Nephron (organoid): ENCODE results near the gene TMPRSS3.
A peak's percentile ranks its signal among the peaks of the same experiment; 100 is the strongest.

Source experiments
- H3K27ac Mint-ChIP-seq, 3 experiments: 2 replicates each; pipeline ENCODE4 v1.8.0; 2020; ENCODE audit warnings: mixed read lengths in 3 of 3, mild to moderate bottlenecking in 2 of 3, moderate library complexity in 1 of 3
- H3K27me3 Mint-ChIP-seq: 2 replicates; pipeline ENCODE4 v1.8.0; 2021; ENCODE audit warnings: low read depth, mild to moderate bottlenecking, moderate library complexity, mixed read lengths
- H3K36me3 Mint-ChIP-seq: 2 replicates; pipeline ENCODE4 v1.8.0; 2020; ENCODE audit warnings: low read depth, mixed read lengths
- H3K4me1 Mint-ChIP-seq: 2 replicates; pipeline ENCODE4 v1.8.0; 2020; ENCODE audit warnings: mixed read lengths
- H3K4me3 Mint-ChIP-seq, 3 experiments: 2 replicates each; pipeline ENCODE4 v1.8.0; 2020; ENCODE audit warnings: mild to moderate bottlenecking in 3 of 3, mixed read lengths in 3 of 3, moderate library complexity in 2 of 3
- H3K9me3 Mint-ChIP-seq: 2 replicates; pipeline ENCODE4 v1.8.0; 2020; ENCODE audit warnings: mixed read lengths
- CTCF ChIP-seq, 3 experiments: fragments of 200-600 bp; sonication (generic); IDR thresholded peaks; one replicate each; pipeline ENCODE4 v1.5.0; 2021; ENCODE audit warnings: antibody characterized with exemption in 3 of 3; ENCODE audit not compliant: unreplicated experiment in 3 of 3

Gene TMPRSS3

GRCh38 chr21:42384989-42385388 is 10.9 kb downstream of the TMPRSS3 start:
- TF ChIP-seq CTCF (IDR thresholded peaks at IDR 0.05; ENCODE audit: unreplicated experiment in 3 of 3), result no peak
- no peak overlapping the region for H3K4me3 Mint-ChIP-seq
- H3K36me3 Mint-ChIP-seq, result no peaks in the 10 kb centered on the region
- H3K27ac Mint-ChIP-seq, result no peak overlapping the region
- H3K4me1 Mint-ChIP-seq, result peaks cover 27% of the 10 kb centered on the region
- H3K9me3 Mint-ChIP-seq, result peaks cover 18% of the 10 kb centered on the region
- H3K27me3 Mint-ChIP-seq, result peaks cover 15% of the 10 kb centered on the region

GRCh38 chr21:42384156-42384945 is 11.5 kb downstream of the TMPRSS3 start:
- Mint-ChIP-seq H3K27ac (no peak overlapping the region), H3K9me3 (peaks cover 18% of the 10 kb centered on the region), H3K4me3 (no peak overlapping the region), H3K4me1 (peaks cover 22% of the 10 kb centered on the region), H3K36me3 (no peaks in the 10 kb centered on the region), H3K27me3 (peaks cover 15% of the 10 kb centered on the region)
- TF ChIP-seq CTCF (IDR thresholded peaks at IDR 0.05; ENCODE audit: unreplicated experiment in 3 of 3), result no peak

GRCh38 chr21:42383331-42383730 is 12.5 kb downstream of the TMPRSS3 start:
- H3K36me3 Mint-ChIP-seq, result no peaks in the 10 kb centered on the region
- H3K27ac Mint-ChIP-seq, result no peak overlapping the region
- no peak overlapping the region for H3K4me3 Mint-ChIP-seq
- peaks cover 18% of the 10 kb centered on the region for H3K9me3 Mint-ChIP-seq
- no peak for TF ChIP-seq CTCF (IDR thresholded peaks at IDR 0.05; ENCODE audit: unreplicated experiment in 3 of 3)
- peaks cover 20% of the 10 kb centered on the region for H3K27me3 Mint-ChIP-seq
- peaks cover 17% of the 10 kb centered on the region for H3K4me1 Mint-ChIP-seq

GRCh38 chr21:42382915-42383314 is 12.9 kb downstream of the TMPRSS3 start:
- Mint-ChIP-seq H3K36me3 (no peaks in the 10 kb centered on the region), H3K4me1 (peaks cover 14% of the 10 kb centered on the region), H3K4me3 (no peak overlapping the region), H3K9me3 (peaks cover 18% of the 10 kb centered on the region), H3K27ac (no peak overlapping the region), H3K27me3 (peaks cover 23% of the 10 kb centered on the region)
- no peak for TF ChIP-seq CTCF (IDR thresholded peaks at IDR 0.05; ENCODE audit: unreplicated experiment in 3 of 3)

- Mint-ChIP-seq H3K36me3 (no peaks in the 10 kb centered on the region), H3K27me3 (peaks cover 22% of the 10 kb centered on the region), H3K9me3 (peaks cover 18% of the 10 kb centered on the region), H3K27ac (no peak overlapping the region), H3K4me3 (no peak overlapping the region), H3K4me1 (no peaks in the 10 kb centered on the region)
- peak; percentile 22 to 42 (median 37) for TF ChIP-seq CTCF (IDR thresholded peaks at IDR 0.05; ENCODE audit: unreplicated experiment in 3 of 3)
Observed at GRCh38 chr21:42381347-42381984, 14.4 kb downstream of the TMPRSS3 start.
